Smooth muscle cell (in vitro differentiated cells): ENCODE measurements around the gene TCF7L2. TPM values are rescaled to one million over a fixed set of nuclear protein-coding genes. Genes with fewer than 3 reads are reported as not detected.

ENCODE experiments used
- DNase-seq: peaks from one replicate; lab custom pipeline; 2025; ENCODE audit not compliant: unreplicated experiment; lab: John Stamatoyannopoulos, UW
- H2AFZ ChIP-seq: fragments of 200-600 bp; sonication (generic); 2 replicates; pipeline ENCODE4 v1.6.0; 2016; ENCODE audit warnings: antibody characterized with exemption, low read depth, mild to moderate bottlenecking
- H3F3A ChIP-seq: fragments of 200-600 bp; sonication (generic); 2 replicates; pipeline ENCODE4 v1.6.0; 2017; ENCODE audit warnings: antibody characterized with exemption, low read depth
- H3K27ac ChIP-seq: fragments of 200-600 bp; sonication (generic); 2 replicates; pipeline ENCODE4 v1.5.1; 2016; ENCODE audit warnings: low read depth, mild to moderate bottlenecking
- H3K27me3 ChIP-seq: fragments of 200-600 bp; sonication (generic); 2 replicates; pipeline ENCODE4 v1.6.1; 2016; ENCODE audit warnings: low read depth, mild to moderate bottlenecking
- H3K36me3 ChIP-seq: fragments of 200-600 bp; sonication (generic); 2 replicates; pipeline ENCODE4 v1.5.1; 2016; ENCODE audit warnings: low read depth
- H3K4me1 ChIP-seq: fragments of 200-600 bp; sonication (generic); 2 replicates; pipeline ENCODE4 v1.5.1; 2016; ENCODE audit warnings: low read depth
- H3K4me2 ChIP-seq: fragments of 200-600 bp; sonication (generic); 2 replicates; pipeline ENCODE4 v1.6.0; 2016; ENCODE audit warnings: mild to moderate bottlenecking
- H3K4me3 ChIP-seq: fragments of 200-600 bp; sonication (generic); 2 replicates; pipeline ENCODE4 v1.5.1; 2016; ENCODE audit warnings: mild to moderate bottlenecking
- H3K79me2 ChIP-seq: fragments of 200-600 bp; sonication (generic); 2 replicates; pipeline ENCODE4 v1.6.0; 2016; ENCODE audit warnings: low read depth, mild to moderate bottlenecking
- H3K9ac ChIP-seq: fragments of 200-600 bp; sonication (generic); 2 replicates; pipeline ENCODE4 v1.6.0; 2016; ENCODE audit warnings: low read depth
- H3K9me3 ChIP-seq: fragments of 200-600 bp; sonication (generic); replicated peaks from 2 replicates; pipeline ENCODE4 v1.5.1; 2016; ENCODE audit warnings: low read depth
- H4K20me1 ChIP-seq: fragments of 200-600 bp; sonication (generic); 2 replicates; pipeline ENCODE4 v1.6.0; 2016; ENCODE audit warnings: low read depth
- WGBS: methylation state at CpG from one replicate; pipeline ENCODE4 v1.1.7; 2016; ENCODE audit warnings: low lambda C conversion rate; 5-methylcytosine and 5-hydroxymethylcytosine counted together
- polyA plus RNA-seq: library from polyadenylated mRNA; unstranded; fragments of >200 nt; fragmentation: Nextera tagmentation; extraction: Ambion mirVana; gene quantifications from 2 replicates; pipeline ENCODE4 v1.2.1, GENCODE V29; 2016
- total RNA-seq: library from RNA; depleted of rRNA; stranded (reverse); fragments of >200 nt; gene quantifications from 2 replicates; pipeline ENCODE4 v1.2.3, GENCODE V29; 2014
- TF ChIP-seq, protein P1 (sequence below): fragments of 200-600 bp; sonication (generic); IDR thresholded peaks from 2 replicates; pipeline ENCODE4 v1.5.1; 2017; ENCODE audit warnings: borderline replicate concordance, mild to moderate bottlenecking, antibody characterized with exemption; ENCODE audit not compliant: insufficient read depth, poor library complexity, severe bottlenecking

Gene TCF7L2
- total and polyA plus RNA-seq, 2 experiments from 2014 or later, result 14.6 to 17.7 TPM

DNA sequence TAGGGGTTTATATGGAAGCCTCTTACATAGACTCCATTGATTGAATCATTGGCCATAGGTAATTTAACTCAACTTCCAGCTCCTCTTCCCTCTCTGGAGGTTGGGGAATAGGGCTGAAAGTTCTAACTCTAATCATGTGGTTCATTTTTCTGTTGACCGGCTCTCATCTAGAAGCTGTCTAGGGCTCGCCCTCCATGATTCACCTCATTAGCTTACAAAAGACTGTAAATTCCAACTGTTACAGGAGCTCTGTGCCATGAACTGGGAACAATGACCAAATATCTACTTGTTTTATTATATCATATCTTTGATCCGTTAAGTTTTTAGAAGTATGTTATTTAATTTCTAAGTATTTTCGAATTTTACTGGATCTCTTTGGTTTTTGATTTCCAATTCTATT is 263.0 kb downstream of the TCF7L2 start:
- Histone ChIP-seq H3K27me3 (no peaks in the 10 kb centered on the region), H2AFZ (no peak overlapping the region), H3F3A (no peaks in the 10 kb centered on the region), H3K9ac (no peak overlapping the region), H3K27ac (no peak overlapping the region), H3K4me2 (no peak overlapping the region), H3K9me3 (no peaks in the 10 kb centered on the region), H3K36me3 (no peaks in the 10 kb centered on the region), H3K4me1 (no peaks in the 10 kb centered on the region), H3K4me3 (no peak overlapping the region), H3K79me2 (no peaks in the 10 kb centered on the region), H4K20me1 (no peaks in the 10 kb centered on the region)
- DNase-seq, result no peak
- WGBS, result 90% methylated on average over 4 of the region's 4 CpGs
- TF ChIP-seq, protein P1, sequence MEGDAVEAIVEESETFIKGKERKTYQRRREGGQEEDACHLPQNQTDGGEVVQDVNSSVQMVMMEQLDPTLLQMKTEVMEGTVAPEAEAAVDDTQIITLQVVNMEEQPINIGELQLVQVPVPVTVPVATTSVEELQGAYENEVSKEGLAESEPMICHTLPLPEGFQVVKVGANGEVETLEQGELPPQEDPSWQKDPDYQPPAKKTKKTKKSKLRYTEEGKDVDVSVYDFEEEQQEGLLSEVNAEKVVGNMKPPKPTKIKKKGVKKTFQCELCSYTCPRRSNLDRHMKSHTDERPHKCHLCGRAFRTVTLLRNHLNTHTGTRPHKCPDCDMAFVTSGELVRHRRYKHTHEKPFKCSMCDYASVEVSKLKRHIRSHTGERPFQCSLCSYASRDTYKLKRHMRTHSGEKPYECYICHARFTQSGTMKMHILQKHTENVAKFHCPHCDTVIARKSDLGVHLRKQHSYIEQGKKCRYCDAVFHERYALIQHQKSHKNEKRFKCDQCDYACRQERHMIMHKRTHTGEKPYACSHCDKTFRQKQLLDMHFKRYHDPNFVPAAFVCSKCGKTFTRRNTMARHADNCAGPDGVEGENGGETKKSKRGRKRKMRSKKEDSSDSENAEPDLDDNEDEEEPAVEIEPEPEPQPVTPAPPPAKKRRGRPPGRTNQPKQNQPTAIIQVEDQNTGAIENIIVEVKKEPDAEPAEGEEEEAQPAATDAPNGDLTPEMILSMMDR, result no peak

DNA sequence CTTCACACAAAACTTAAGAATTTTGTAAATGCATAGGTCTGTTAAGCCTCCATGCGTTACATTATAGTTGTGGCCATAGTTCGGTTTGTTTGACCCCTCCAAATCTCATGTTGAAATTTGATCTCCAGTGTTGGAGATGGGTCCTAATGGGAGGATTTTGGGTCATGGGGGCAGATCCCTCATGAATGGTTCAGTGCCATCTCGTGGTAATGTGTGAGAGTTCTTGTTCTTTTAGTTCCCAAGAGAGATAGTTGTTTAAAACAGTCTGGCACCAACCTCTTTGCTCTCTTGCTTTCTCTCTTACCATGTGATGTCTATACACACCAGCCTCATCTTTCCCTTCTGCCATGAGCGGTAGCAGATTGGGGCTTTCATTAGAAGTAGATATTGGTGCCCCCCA is 264.3 kb downstream of the TCF7L2 start:
- DNase-seq, result no peak
- Histone ChIP-seq H3K27ac (no peak overlapping the region), H3F3A (no peaks in the 10 kb centered on the region), H2AFZ (no peak overlapping the region), H3K4me1 (no peaks in the 10 kb centered on the region), H3K4me3 (no peak overlapping the region), H3K9ac (no peak overlapping the region), H3K27me3 (no peaks in the 10 kb centered on the region), H3K4me2 (no peak overlapping the region), H4K20me1 (no peaks in the 10 kb centered on the region), H3K79me2 (no peaks in the 10 kb centered on the region), H3K9me3 (no peaks in the 10 kb centered on the region), H3K36me3 (no peaks in the 10 kb centered on the region)
- 78% methylated on average over 4 of the region's 4 CpGs for WGBS
- TF ChIP-seq, protein P1, result no peak

DNA sequence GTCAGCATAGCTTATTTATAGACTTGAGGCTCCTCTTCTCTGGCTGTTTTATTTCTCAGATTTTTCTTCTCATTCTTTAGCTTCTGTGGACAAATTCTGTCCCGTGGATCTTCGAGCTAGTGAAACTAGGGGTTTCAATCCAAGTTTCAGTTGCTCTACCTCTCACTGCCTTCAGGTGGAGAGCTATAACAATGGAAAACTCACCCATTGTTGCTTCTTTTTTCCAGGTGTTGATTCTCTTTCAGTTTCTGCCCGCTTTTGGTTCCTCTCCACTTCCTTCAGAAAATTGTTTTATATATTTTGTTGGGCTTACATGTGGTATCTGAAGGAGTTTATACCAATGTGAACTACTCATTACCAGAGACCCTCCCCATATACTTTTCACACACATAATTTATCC is 266.1 kb downstream of the TCF7L2 start:
- Histone ChIP-seq H3K4me3 (no peak overlapping the region), H3K27ac (no peak overlapping the region), H4K20me1 (no peaks in the 10 kb centered on the region), H3K4me1 (no peaks in the 10 kb centered on the region), H3F3A (no peaks in the 10 kb centered on the region), H3K79me2 (no peaks in the 10 kb centered on the region), H3K4me2 (no peak overlapping the region), H3K9ac (no peak overlapping the region), H3K27me3 (no peaks in the 10 kb centered on the region), H3K9me3 (no peaks in the 10 kb centered on the region), H3K36me3 (no peaks in the 10 kb centered on the region), H2AFZ (no peak overlapping the region)
- DNase-seq, result no peak
- TF ChIP-seq, protein P1, result no peak
- 55% methylated on average over 3 of the region's 3 CpGs for WGBS
